Hepatocyte (in vitro differentiated cells): ENCODE data around the gene PRXL2B. TPM values are rescaled to one million over a fixed set of nuclear protein-coding genes. Genes with fewer than 3 reads are reported as not detected.

Experiments
- DNase-seq: peaks from one replicate; pipeline ENCODE4 v3.0.0-alpha.2; 2016; ENCODE audit warnings: low spot score
- H2AFZ ChIP-seq: fragments of 200-600 bp; sonication (generic); 2 replicates; pipeline ENCODE4 v1.6.0; 2016; ENCODE audit warnings: antibody characterized with exemption, mild to moderate bottlenecking
- H3K27ac ChIP-seq: fragments of 200-600 bp; sonication (generic); 2 replicates; pipeline ENCODE4 v1.5.1; 2016; ENCODE audit warnings: mild to moderate bottlenecking
- H3K27me3 ChIP-seq: fragments of 200-600 bp; sonication (generic); 2 replicates; pipeline ENCODE4 v1.6.1; 2016
- H3K36me3 ChIP-seq: fragments of 200-600 bp; sonication (generic); replicated peaks from 2 replicates; pipeline ENCODE4 v1.5.1; 2016; ENCODE audit warnings: low read depth; ENCODE audit not compliant: insufficient read depth
- H3K4me1 ChIP-seq: fragments of 200-600 bp; sonication (generic); 2 replicates; pipeline ENCODE4 v1.5.1; 2016; ENCODE audit warnings: mild to moderate bottlenecking, moderate library complexity; ENCODE audit not compliant: insufficient read depth
- H3K4me2 ChIP-seq: fragments of 200-600 bp; sonication (generic); 2 replicates; pipeline ENCODE4 v1.6.0; 2016
- H3K4me3 ChIP-seq: fragments of 200-600 bp; sonication (generic); 2 replicates; pipeline ENCODE4 v1.5.1; 2016; ENCODE audit warnings: mild to moderate bottlenecking
- H3K79me2 ChIP-seq: fragments of 200-600 bp; sonication (generic); 2 replicates; pipeline ENCODE4 v1.6.0; 2017; ENCODE audit warnings: mild to moderate bottlenecking
- H3K9me2 ChIP-seq: fragments of 200-600 bp; sonication (generic); replicated peaks from 2 replicates; pipeline ENCODE4 v1.6.0; 2017; ENCODE audit warnings: mild to moderate bottlenecking; ENCODE audit not compliant: insufficient read depth
- H3K9me3 ChIP-seq: fragments of 200-600 bp; sonication (generic); 2 replicates; pipeline ENCODE4 v1.5.1; 2016; ENCODE audit warnings: low read depth, mild to moderate bottlenecking
- H4K20me1 ChIP-seq: fragments of 200-600 bp; sonication (generic); 2 replicates; pipeline ENCODE4 v1.6.0; 2016; ENCODE audit warnings: mild to moderate bottlenecking; ENCODE audit not compliant: insufficient read depth, poor library complexity, severe bottlenecking
- CTCF ChIP-seq: fragments of 200-600 bp; sonication (generic); IDR thresholded peaks from 2 replicates; pipeline ENCODE4 v1.5.1; 2016; ENCODE audit warnings: antibody characterized with exemption, mild to moderate bottlenecking; ENCODE audit not compliant: poor library complexity
- EZH2 ChIP-seq: fragments of 200-600 bp; sonication (generic); IDR thresholded peaks from 2 replicates; pipeline ENCODE4 v1.6.1; 2016; ENCODE audit warnings: antibody characterized with exemption, mild to moderate bottlenecking, borderline replicate concordance
- EZH2phosphoT487 ChIP-seq: fragments of 200-600 bp; sonication (generic); IDR thresholded peaks from one replicate; pipeline ENCODE4 v1.6.1; 2018; ENCODE audit warnings: antibody characterized with exemption, mild to moderate bottlenecking, low read depth, moderate library complexity; ENCODE audit not compliant: unreplicated experiment, severe bottlenecking
- WGBS: methylation state at CpG from one replicate; pipeline ENCODE4 v1.1.6; 2016; ENCODE audit warnings: low lambda C conversion rate; ENCODE audit errors: missing lambda C conversion rate; 5-methylcytosine and 5-hydroxymethylcytosine counted together
- polyA plus RNA-seq: library from polyadenylated mRNA; unstranded; fragments of >200 nt; fragmentation: Nextera tagmentation; extraction: Ambion mirVana; gene quantifications from 2 replicates; pipeline ENCODE4 v1.2.1, GENCODE V29; 2016
- total RNA-seq: library from RNA; depleted of rRNA; stranded (reverse); fragments of >200 nt; gene quantifications from 2 replicates; pipeline ENCODE4 v1.2.3, GENCODE V29; 2014

Gene PRXL2B
- total and polyA plus RNA-seq, 2 experiments from 2014 or later, result 36.7 to 41.4 TPM

- 80% methylated on average over 19 of the region's 19 CpGs for WGBS
- no peak overlapping the region for H3K4me2 ChIP-seq
- no peaks in the 10 kb centered on the region for H4K20me1 ChIP-seq
- H3K36me3 ChIP-seq, result no peaks in the 10 kb centered on the region
- H3K27me3 ChIP-seq, result no peaks in the 10 kb centered on the region
- DNase-seq, result peak; percentile 44
- H3K9me2 ChIP-seq, result no peaks in the 10 kb centered on the region
- no peak overlapping the region for H3K27ac ChIP-seq
- H2AFZ ChIP-seq, result no peak overlapping the region
- H3K4me3 ChIP-seq, result no peak overlapping the region
- no peak for TF ChIP-seq EZH2phosphoT487
- peak; percentile 53 for TF ChIP-seq CTCF
- no peaks in the 10 kb centered on the region for H3K9me3 ChIP-seq
- peaks cover 15% of the 10 kb centered on the region for H3K4me1 ChIP-seq
- no peaks in the 10 kb centered on the region for H3K79me2 ChIP-seq
Observed at GRCh38 chr1:2554621-2555387, 31.8 kb upstream of the PRXL2B start.

DNA sequence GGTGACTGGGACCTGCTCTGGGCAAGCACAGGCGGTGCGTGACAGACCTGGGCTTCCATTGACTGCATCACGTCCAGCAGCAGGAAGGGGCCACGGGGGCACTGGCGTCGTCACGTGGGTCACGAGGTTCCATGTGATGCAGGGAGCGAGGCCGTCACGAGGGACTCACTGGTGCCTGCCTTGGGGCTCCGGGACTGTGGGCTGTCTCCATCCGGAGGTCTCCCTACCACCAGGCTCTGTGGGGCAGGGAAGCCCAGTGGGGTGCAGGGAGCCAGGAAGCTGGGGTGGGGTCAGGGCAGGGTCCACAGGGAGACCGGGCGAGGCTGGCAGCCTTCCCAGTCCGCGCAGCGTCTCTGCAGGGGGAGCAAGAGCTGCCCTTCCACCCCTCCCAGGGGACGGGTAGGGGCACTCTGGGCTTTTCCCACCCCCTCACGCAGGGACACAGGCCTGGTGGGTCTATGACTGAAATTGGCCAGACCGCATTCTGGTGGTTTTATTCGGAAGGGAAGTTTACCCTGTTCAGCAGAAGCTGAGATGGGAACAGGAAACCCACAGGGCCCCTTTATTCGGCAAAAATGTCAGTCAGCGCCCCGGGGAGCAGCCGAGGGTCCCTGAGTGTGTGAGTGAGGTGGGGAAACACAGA is 30.8 kb upstream of the PRXL2B start:
- H2AFZ ChIP-seq, result no peak overlapping the region
- 80% methylated on average over 20 of the region's 26 CpGs for WGBS
- DNase-seq, result no peak

GRCh38 chr1:2556277-2556677 is 30.3 kb upstream of the PRXL2B start, which contains the start of gene TNFRSF14:
Gene TNFRSF14 (plus strand): TSS chr1:2556371. CDS start chr1:2556665, 294 bp downstream.
- 54% methylated on average over 12 of the region's 16 CpGs for WGBS
- DNase-seq, result peak; percentile 66
- Histone ChIP-seq H4K20me1 (no peaks in the 10 kb centered on the region), H3K4me2 (peak within 1 kb of the TSS; percentile 72), H3K79me2 (no peaks in the 10 kb centered on the region), H3K9me3 (no peaks in the 10 kb centered on the region), H3K27ac (peak within 1 kb of the TSS; percentile 45), H3K9me2 (no peaks in the 10 kb centered on the region), H3K4me3 (no peak within 1 kb of the TSS), H3K36me3 (no peaks in the 10 kb centered on the region), H2AFZ (peak within 1 kb of the TSS; percentile 52), H3K27me3 (no peaks in the 10 kb centered on the region), H3K4me1 (peaks cover 15% of the 10 kb centered on the region)
- TF ChIP-seq EZH2 (no peak), CTCF (no peak), EZH2phosphoT487 (no peak)

More for the DNA sequence above, 30.8 kb upstream of the PRXL2B start:
- Histone ChIP-seq H3K36me3 (no peaks in the 10 kb centered on the region), H4K20me1 (no peaks in the 10 kb centered on the region), H3K79me2 (no peaks in the 10 kb centered on the region), H3K27me3 (no peaks in the 10 kb centered on the region), H3K4me1 (peaks cover 15% of the 10 kb centered on the region), H3K4me2 (peak overlapping the region; percentile 72), H3K27ac (peak overlapping the region; percentile 45), H3K9me2 (no peaks in the 10 kb centered on the region), H3K4me3 (no peak overlapping the region), H3K9me3 (no peaks in the 10 kb centered on the region)
- TF ChIP-seq EZH2 (no peak), CTCF (no peak), EZH2phosphoT487 (no peak)
